ENCODE measurements around the gene SH2D4B. TPM values are rescaled to one million over a fixed set of nuclear protein-coding genes. Genes with fewer than 3 reads are reported as not detected.

SH2D4B gene
- total RNA-seq, 1 donor from 2014 or later = not detected

GRCh38 chr10:80496555-80497172, 41.0 kb upstream of the SH2D4B start:
- TF ChIP-seq CTCF (conservative IDR thresholded peaks at IDR 0.05; ENCODE audit: low read depth, low read length) = no peak
- H3K4me3 ChIP-seq (ENCODE audit: low read depth, low read length) = no peak overlapping the region
- DNase-seq (ENCODE audit: low read depth) = no peak

GRCh38 chr10:80497187-80498077, 40.3 kb upstream of the SH2D4B start:
- no peak for TF ChIP-seq CTCF (conservative IDR thresholded peaks at IDR 0.05; ENCODE audit: low read depth, low read length)
- no peak for DNase-seq (ENCODE audit: low read depth)
- H3K4me3 ChIP-seq (ENCODE audit: low read depth, low read length) = no peak overlapping the region

DNA sequence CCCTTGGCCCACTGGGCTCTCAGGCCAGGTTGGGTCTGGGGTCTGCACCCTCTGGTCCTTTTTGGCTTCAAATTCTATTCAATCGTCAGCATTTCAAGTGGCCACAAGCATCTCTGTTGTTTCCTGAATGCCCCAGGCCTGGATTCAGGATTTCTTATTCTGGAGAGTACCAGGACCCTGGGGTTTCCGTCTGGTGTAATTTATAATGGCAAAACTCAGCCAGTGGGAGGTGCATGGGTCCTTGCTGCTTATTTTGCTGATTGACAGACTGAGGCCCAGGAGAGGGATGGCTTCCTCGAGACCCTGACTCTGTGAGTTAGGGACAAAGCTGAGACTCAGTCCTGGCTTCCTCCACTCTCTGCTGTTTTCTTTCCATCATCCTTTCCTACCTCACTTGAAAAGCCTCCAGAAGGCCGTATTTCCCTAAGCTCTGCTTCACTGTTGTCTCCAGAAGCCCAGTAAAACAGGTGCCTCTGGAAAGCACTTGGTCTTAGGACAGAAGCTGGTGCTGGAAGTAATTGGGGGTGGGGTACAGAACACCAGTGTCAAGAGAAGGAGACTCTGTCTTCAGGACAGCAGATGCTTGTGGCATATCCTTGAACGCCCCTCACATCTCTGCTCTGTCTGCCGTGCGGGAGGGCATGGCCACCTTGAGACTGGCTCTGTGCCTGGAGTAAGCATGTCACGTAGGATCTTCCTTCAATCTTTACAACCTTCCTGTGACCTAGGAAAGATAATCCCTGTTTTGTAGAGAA, 39.4 kb upstream of the SH2D4B start:
- no peak for TF ChIP-seq CTCF (conservative IDR thresholded peaks at IDR 0.05; ENCODE audit: low read depth, low read length)
- H3K4me3 ChIP-seq (ENCODE audit: low read depth, low read length) = no peak overlapping the region
- no peak for DNase-seq (ENCODE audit: low read depth)

GRCh38 chr10:80498833-80499741, 38.6 kb upstream of the SH2D4B start:
- DNase-seq (ENCODE audit: low read depth) = peak; percentile 95
- TF ChIP-seq CTCF (conservative IDR thresholded peaks at IDR 0.05; ENCODE audit: low read depth, low read length) = peak; percentile 8

DNA sequence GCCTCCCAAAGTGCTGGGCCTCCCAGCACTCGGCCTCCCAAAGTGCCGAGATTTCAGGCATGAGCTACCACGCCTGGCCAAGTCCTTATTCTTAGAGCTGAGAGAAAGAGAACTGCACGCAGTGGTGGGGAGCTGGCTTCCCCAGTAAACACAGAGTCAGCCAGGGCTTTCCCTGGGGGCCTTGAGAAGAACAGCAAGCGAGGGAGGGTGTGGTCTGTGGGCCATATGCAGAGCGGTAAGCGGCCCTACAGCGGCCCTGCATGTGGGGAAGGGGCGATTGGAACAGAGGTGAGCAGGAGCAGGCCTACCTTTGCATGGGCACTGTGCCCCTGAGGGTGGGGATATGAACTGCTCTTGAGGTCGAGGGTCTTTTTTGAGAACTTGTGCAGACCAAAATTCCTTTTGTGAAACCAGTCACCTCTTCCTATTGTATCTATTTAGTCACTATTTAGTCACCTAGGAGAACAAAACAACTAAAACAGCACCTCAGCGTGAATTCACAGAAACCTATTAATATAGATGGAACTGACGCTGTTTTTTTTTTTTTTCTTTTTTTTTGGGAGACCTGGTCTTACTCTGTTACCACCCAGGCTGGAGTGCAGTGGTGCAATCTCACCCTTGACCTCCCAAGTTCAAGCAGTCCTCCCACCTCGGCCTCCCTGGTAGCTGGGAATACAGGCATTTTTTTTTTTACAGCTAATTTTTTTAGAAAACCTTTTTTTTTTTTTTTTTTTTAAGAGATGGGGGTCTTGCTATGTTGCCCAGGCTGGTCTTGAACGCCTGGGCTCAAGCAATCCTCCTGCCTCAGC, 36.9 kb upstream of the SH2D4B start:
- no peak for TF ChIP-seq CTCF (conservative IDR thresholded peaks at IDR 0.05; ENCODE audit: low read depth, low read length)
- no peak overlapping the region for H3K4me3 ChIP-seq (ENCODE audit: low read depth, low read length)
- DNase-seq (ENCODE audit: low read depth) = no peak

More at GRCh38 chr10:80498833-80499741, 38.6 kb upstream of the SH2D4B start:
- no peak overlapping the region for H3K4me3 ChIP-seq (ENCODE audit: low read depth, low read length)

Measured in epithelial cell of proximal tubule (primary cell).